Stomach (tissue), 4 donors: ENCODE measurements around the gene PTPRD.

Source experiments
- EP300 ChIP-seq: sonication (generic); formaldehyde crosslinking; IDR thresholded peaks from one replicate; pipeline ENCODE4 v1.6.1; 2017; ENCODE audit warnings: antibody characterized with exemption
- POLR2AphosphoS5 ChIP-seq, 3 donors: sonication (generic); formaldehyde crosslinking; IDR thresholded peaks; one replicate each; pipeline ENCODE4 v1.6.1; 2016; ENCODE audit warnings: antibody characterized with exemption in 3 of 3
- TF ChIP-seq, protein P1 (sequence below), 7 experiments: fragments of 450-650 bp in 4 of 7; fragments of 200-600 bp in 3 of 7; sonication (generic) in 3 of 7; IDR thresholded peaks; one replicate each; pipeline ENCODE4 v1.5.1; 2016 to 2019; ENCODE audit warnings: antibody characterized with exemption in 7 of 7, control low read depth in 2 of 7, mild to moderate bottlenecking in 1 of 7

DNA sequence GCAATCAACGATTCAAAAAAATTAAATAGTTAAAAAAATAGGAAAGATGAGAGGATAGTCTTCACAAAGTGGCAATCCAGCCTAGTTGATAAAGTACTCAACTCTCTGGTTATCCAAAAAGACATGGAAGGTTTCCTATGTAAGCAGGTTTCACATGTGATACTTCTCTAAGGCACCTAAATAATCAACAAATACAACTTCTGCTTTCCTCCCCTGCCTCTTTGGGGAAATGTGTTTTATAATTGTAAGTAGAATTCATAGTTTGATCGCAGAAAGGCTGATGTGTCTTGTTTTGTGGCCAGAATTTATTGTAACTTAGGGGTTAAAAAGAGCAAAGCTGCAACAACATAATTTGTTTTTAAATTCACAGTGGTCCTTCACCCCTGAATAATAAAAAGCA lies 1957.7 kb downstream of the PTPRD start:
- TF ChIP-seq, protein P1, sequence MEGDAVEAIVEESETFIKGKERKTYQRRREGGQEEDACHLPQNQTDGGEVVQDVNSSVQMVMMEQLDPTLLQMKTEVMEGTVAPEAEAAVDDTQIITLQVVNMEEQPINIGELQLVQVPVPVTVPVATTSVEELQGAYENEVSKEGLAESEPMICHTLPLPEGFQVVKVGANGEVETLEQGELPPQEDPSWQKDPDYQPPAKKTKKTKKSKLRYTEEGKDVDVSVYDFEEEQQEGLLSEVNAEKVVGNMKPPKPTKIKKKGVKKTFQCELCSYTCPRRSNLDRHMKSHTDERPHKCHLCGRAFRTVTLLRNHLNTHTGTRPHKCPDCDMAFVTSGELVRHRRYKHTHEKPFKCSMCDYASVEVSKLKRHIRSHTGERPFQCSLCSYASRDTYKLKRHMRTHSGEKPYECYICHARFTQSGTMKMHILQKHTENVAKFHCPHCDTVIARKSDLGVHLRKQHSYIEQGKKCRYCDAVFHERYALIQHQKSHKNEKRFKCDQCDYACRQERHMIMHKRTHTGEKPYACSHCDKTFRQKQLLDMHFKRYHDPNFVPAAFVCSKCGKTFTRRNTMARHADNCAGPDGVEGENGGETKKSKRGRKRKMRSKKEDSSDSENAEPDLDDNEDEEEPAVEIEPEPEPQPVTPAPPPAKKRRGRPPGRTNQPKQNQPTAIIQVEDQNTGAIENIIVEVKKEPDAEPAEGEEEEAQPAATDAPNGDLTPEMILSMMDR (IDR thresholded peaks at IDR 0.05) = no peak
- TF ChIP-seq EP300 (no peak), POLR2AphosphoS5 (IDR thresholded peaks at IDR 0.05) (no peak)
